ENCODE measurements around the gene DDX1. TPM values are rescaled to one million over a fixed set of nuclear protein-coding genes. Genes with fewer than 3 reads are reported as not detected.

The DDX1 gene
- total and polyA plus RNA-seq, 9 of the 15 experiments (the other 6 are each of a cell fraction or from before 2014, with no cell fraction given), result 116 to 277 (median 232) TPM

DNA sequence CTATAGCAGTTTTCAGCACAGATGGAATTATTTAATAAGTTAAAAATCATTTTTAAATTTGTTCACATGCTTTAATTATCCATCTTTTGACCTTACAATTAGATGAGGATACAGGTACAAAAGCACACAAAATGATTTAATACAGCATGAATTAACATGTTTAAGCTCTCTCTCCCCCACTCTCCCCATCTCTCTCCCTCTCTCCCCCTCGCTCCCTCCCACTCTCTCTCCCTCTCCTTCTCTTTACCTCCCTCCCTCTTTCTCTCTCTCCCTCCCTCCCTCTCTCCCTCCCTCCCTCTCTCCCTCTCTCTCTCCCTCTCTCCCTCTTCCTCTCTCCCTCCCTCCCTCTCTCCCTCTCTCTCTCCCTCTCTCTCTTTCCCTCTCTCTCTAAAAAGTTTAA lies 38.1 kb upstream of the DDX1 start (continued):
- TF ChIP-seq, protein P1, sequence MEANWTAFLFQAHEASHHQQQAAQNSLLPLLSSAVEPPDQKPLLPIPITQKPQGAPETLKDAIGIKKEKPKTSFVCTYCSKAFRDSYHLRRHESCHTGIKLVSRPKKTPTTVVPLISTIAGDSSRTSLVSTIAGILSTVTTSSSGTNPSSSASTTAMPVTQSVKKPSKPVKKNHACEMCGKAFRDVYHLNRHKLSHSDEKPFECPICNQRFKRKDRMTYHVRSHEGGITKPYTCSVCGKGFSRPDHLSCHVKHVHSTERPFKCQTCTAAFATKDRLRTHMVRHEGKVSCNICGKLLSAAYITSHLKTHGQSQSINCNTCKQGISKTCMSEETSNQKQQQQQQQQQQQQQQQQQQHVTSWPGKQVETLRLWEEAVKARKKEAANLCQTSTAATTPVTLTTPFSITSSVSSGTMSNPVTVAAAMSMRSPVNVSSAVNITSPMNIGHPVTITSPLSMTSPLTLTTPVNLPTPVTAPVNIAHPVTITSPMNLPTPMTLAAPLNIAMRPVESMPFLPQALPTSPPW (CRISPR knock-in tag; IDR thresholded peaks at IDR 0.05), result peak; percentile 73
- no peak for TF ChIP-seq ZNF143 (CRISPR knock-in tag; IDR thresholded peaks at IDR 0.05)
- TF ChIP-seq TAL1 (IDR thresholded peaks at IDR 0.05), result no peak
- TF ChIP-seq NR2F6 (CRISPR knock-in tag; IDR thresholded peaks at IDR 0.05), result no peak
- TF ChIP-seq ZNF444 (CRISPR knock-in tag; IDR thresholded peaks at IDR 0.05), result peak; percentile 56; the same call in 1 of the 2 replicates
- TF ChIP-seq NR1H2 (CRISPR knock-in tag; IDR thresholded peaks at IDR 0.05), result no peak
- no peak for TF ChIP-seq ZNF436 (CRISPR knock-in tag; IDR thresholded peaks at IDR 0.05)
- TF ChIP-seq RBBP5 (IDR thresholded peaks at IDR 0.05; ENCODE audit: borderline replicate concordance, insufficient read depth, low read length, poor library complexity, severe bottlenecking), result no peak
- TF ChIP-seq RCOR1 (IDR thresholded peaks at IDR 0.05; ENCODE audit: borderline replicate concordance in 1 of 2, low read depth in 2 of 2, low read length in 2 of 2), result 0 out of 4 replicates have a peak, but pooled peaks of 1 of the 2 experiments have one; percentile 15
- TF ChIP-seq PREB (CRISPR knock-in tag; IDR thresholded peaks at IDR 0.05), result no peak
- peak; percentile 47; the same call in 1 of the 2 replicates for TF ChIP-seq DPF2 (IDR thresholded peaks at IDR 0.05)
- TF ChIP-seq, protein P2, sequence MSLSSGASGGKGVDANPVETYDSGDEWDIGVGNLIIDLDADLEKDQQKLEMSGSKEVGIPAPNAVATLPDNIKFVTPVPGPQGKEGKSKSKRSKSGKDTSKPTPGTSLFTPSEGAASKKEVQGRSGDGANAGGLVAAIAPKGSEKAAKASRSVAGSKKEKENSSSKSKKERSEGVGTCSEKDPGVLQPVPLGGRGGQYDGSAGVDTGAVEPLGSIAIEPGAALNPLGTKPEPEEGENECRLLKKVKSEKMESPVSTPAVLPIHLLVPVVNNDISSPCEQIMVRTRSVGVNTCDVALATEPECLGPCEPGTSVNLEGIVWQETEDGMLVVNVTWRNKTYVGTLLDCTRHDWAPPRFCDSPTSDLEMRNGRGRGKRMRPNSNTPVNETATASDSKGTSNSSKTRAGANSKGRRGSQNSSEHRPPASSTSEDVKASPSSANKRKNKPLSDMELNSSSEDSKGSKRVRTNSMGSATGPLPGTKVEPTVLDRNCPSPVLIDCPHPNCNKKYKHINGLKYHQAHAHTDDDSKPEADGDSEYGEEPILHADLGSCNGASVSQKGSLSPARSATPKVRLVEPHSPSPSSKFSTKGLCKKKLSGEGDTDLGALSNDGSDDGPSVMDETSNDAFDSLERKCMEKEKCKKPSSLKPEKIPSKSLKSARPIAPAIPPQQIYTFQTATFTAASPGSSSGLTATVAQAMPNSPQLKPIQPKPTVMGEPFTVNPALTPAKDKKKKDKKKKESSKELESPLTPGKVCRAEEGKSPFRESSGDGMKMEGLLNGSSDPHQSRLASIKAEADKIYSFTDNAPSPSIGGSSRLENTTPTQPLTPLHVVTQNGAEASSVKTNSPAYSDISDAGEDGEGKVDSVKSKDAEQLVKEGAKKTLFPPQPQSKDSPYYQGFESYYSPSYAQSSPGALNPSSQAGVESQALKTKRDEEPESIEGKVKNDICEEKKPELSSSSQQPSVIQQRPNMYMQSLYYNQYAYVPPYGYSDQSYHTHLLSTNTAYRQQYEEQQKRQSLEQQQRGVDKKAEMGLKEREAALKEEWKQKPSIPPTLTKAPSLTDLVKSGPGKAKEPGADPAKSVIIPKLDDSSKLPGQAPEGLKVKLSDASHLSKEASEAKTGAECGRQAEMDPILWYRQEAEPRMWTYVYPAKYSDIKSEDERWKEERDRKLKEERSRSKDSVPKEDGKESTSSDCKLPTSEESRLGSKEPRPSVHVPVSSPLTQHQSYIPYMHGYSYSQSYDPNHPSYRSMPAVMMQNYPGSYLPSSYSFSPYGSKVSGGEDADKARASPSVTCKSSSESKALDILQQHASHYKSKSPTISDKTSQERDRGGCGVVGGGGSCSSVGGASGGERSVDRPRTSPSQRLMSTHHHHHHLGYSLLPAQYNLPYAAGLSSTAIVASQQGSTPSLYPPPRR (CRISPR knock-in tag; IDR thresholded peaks at IDR 0.05; ENCODE audit: borderline replicate concordance), result no peak
- TF ChIP-seq RBM22 (IDR thresholded peaks at IDR 0.05; ENCODE audit: low read depth, low read length, poor library complexity, severe bottlenecking), result peak; percentile 77
- no peak for TF ChIP-seq HIVEP1 (CRISPR knock-in tag; IDR thresholded peaks at IDR 0.05)
- TF ChIP-seq RHOXF2B (CRISPR knock-in tag; conservative IDR thresholded peaks at IDR 0.05), result no peak
- TF ChIP-seq ZNF280B (CRISPR knock-in tag; IDR thresholded peaks at IDR 0.05), result no peak
- no peak for TF ChIP-seq TEAD4 (IDR thresholded peaks at IDR 0.05; ENCODE audit: low read length)
- TF ChIP-seq TEAD4 (CRISPR knock-in tag; IDR thresholded peaks at IDR 0.05; ENCODE audit: borderline replicate concordance), result no peak
- no peak for TF ChIP-seq ZNF830 (CRISPR knock-in tag; IDR thresholded peaks at IDR 0.05)
- no peak for TF ChIP-seq HMGN3 (IDR thresholded peaks at IDR 0.05; ENCODE audit: borderline replicate concordance, extremely low read depth, insufficient read length, low read depth, low read length)
- no peak for TF ChIP-seq MCM5 (IDR thresholded peaks at IDR 0.05; ENCODE audit: low read depth)

All from K562 (cell line).